Effector CD8-positive, alpha-beta T cell (primary cell): Measurements from ENCODE around the gene ZDHHC21.

Experiments used
- DNase-seq: peaks from one replicate; lab custom pipeline; 2025; lab: John Stamatoyannopoulos, UW
- total RNA-seq, 4 experiments: gene quantifications; one replicate each; lab custom pipeline; 2026; lab: John Stamatoyannopoulos, UW

Gene ZDHHC21, protein sequence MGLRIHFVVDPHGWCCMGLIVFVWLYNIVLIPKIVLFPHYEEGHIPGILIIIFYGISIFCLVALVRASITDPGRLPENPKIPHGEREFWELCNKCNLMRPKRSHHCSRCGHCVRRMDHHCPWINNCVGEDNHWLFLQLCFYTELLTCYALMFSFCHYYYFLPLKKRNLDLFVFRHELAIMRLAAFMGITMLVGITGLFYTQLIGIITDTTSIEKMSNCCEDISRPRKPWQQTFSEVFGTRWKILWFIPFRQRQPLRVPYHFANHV
- 11.8 to 19.2 (median 17.8) reads per million in 4 experiments for total RNA-seq

DNA sequence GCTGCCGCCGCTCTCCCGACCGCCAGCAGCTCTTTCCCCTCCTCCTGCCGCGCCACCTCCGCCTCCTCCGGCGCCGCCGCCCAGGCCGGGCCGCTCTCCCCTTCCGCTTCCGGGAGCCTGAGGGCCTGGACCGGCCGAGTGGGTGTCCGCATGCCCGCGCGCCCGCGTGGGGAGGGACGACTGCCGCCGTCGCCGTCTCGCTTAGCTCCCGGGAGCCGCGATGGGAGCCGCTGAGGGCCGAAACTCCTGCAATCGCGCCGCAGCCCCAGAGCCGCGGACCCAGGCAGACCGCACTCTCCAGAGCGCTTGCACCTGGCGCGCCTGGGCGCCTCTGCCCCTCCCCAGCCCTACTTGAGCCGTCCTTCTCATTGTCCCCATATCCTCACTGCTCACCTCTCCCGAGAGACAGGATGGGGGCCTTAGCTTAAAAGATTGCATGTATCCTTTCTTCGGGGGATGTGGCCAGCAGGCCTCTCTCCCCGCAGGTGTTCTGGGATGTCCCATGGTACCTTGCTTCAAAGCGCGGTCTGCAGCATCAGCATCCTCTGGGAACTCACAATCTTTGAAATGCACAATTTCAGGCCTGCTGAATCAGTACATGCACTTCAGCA is at the start of gene ZDHHC21:
TSS of gene ZDHHC21 (minus strand) at position 182 of the 611 bp plus-strand sequence. CDS start 19,092 bp downstream, outside the sequence.
- DNase-seq = no peak

DNA sequence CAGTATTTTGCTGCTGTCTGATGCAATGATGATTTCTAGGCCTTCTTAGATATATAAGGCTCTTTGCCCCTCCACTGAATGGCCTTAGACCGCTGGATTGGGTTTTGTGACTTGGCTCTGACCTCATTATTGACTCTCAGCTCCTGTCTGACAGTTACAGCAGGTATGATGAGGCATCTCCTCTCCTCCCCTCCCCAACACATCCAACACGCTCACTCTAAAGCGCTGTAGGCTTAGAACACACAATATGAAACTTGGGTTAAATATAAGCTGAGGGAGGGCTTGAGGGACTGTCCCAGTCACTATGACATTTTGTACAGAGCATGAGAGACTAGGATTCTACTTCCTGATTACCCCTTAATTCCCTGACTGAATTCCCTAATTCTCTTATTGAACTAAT is 48.1 kb upstream of the ZDHHC21 start:
- no peak for DNase-seq

DNA sequence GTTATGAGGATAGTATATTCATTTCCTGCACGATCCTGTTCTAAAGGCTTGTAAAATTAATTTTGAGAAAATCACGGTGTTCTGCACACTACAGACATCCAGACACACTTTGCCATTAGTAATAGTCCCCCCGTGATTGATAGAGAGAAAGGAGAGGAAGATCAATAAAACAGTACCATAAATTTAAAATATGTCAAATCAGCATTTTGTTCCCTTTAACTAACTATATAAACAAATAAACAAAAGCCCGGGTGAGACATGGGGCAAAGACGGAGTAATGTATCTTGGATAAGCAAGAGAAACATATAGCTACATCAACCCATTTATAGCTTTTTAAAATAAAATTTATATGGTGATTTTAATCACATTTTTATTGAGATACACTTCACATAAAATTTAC is 39.9 kb upstream of the ZDHHC21 start:
- DNase-seq = no peak

DNA sequence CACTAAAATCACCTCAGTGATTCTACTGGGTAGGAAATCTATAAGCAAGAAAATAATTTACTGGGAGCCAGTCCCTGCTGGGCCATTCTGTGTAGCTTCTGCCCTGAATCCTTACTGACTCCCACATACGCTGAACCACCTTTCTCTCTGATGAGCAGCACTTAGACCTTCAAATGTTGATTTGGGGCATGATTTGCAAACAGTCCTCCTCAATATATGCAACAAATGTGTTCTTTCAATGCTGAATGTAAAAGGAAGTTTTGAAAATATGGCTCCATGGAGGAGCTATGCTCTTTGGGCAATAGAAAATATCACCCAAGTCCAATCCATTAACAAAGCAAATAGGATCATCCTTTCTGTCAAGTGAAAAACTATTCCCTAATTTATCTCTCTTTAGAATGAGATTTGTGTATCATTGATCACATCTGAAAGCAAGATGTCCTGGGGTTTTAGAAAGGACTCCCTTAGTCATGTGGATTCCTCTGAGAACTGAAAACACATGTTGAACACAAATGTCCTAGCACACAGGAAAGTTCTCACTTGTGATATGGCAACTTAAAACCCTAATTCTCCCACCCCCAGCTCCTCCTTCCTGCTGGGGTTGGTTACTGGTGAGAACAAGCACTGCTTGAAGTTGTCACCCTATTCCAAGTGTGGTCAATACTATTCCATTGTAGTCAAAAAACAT is 38.2 kb upstream of the ZDHHC21 start:
- no peak for DNase-seq

DNA sequence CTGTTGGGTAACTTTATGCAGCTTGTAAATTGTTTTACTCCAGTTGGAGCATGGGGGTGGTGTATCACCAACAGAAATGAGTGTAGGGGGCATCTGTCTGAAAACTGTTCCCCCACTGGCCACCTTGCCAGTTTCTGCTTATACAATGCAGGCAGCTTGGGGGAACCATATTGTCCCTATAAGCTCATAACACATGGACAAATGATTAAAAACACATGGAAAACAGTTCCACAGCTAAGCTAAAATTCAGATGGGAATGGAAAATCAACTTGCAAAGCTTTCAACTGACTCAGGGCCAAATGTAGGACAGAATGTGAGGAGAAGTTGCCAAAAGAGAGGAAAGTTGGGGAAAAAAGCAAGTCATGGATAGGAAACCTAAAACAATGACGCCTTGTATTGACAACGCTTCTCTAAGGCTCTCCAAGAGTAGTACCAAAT is 37.2 kb upstream of the ZDHHC21 start:
- no peak for DNase-seq

DNA sequence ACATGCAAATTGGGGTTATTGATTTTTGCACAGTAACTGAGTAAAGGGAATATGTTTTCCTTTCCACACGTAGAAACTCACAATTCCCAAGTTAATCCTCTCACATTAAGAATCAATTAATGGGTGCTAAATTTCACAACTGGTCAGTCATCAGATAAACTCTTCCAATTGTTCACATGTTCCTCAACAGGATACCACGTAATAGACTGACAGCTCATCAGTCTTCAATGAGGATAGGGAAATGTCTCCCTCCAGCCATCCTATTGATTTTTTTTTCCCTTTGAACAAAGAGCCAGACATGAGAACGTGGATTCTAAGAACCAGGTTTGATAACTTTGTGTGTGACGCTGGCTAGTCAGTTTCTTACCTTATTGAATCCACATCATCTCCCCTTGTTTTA is 30.1 kb upstream of the ZDHHC21 start:
- no peak for DNase-seq

DNA sequence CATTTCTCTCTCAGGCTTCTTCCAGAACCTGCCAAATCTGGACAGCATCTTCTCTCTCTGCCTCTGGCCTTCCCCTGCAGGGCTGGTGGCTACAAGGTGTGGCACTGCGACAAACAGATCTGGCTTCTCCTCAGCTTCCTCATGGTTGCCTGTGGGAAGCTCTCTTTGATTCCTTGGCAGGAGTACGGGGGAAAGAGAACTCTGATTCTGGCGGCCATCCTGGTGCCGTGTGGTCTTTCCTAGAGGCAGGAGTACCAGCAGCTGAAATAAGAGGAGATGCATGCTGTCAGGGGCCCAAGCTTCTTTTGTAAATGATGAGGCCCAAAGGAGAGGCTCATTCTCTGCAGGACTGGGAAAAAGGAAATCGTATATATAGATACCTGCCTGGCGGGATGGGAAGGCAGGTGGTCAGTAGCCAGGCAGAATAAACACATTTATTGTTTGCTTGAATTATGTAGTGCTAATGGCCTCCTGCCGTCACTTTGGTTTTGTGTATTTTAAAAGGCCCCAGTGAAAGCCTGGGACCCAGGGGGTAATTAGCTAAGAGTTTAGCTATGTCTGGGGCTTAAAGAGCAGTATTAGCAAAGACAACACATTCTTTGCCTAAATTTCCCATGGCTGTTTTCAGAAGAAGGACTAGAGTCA is 29.3 kb upstream of the ZDHHC21 start, which contains the start of gene CER1:
TSS of gene CER1 (minus strand) at position 343 of the 645 bp plus-strand sequence. CDS start at position 282, 61 bp downstream.
- DNase-seq = no peak

DNA sequence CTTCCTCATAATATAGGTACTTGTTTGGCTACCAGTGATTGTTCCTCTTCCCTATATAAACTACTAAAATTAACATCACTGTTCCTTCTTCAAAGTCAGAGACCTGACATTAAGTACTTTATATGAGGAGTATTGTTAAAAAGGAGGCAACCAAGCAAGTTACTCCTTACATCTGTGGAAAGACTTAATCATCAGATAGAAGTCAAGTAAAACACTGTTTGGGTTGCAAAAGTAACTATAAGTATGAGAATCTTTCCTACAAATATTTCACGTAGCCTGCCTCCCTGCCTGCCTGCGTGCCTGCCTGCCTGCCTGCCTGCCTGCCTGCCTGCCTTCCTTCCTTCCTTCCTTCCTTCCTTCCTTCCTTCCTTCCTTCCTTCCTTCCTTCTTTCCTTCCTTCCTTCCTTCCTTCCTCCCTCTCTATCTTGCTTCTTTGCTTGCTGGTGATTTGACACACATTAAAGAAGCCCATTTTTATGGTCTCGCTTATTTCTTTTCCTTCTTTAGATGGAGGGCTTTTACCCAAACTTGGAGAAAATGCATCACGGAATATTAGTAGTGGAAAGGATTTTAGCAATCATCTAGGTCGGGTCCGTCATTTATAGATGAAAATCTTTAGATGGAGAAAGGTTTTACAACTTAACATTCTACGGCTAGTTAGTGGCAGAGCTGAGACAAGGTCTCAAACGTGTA is 26.1 kb upstream of the ZDHHC21 start:
- no peak for DNase-seq

DNA sequence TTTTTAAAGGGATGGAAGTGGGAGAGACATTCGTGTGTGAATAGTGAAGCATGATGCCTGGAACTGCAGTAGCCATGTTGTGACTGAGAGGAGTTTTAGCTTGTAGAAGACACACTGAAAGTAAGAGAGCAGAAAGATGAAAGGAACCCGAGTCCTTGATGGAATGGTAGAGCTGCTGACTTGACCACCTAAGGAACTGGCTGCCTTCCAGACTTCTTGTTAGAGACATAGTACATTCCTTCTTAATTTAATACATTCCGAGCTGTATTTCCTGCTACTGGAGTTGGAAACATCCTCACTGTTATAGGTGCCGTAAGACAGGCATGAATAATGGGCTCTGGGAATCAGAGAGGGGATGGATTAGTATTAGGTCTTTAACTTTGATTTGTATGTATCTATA is 21.9 kb upstream of the ZDHHC21 start:
- no peak for DNase-seq

DNA sequence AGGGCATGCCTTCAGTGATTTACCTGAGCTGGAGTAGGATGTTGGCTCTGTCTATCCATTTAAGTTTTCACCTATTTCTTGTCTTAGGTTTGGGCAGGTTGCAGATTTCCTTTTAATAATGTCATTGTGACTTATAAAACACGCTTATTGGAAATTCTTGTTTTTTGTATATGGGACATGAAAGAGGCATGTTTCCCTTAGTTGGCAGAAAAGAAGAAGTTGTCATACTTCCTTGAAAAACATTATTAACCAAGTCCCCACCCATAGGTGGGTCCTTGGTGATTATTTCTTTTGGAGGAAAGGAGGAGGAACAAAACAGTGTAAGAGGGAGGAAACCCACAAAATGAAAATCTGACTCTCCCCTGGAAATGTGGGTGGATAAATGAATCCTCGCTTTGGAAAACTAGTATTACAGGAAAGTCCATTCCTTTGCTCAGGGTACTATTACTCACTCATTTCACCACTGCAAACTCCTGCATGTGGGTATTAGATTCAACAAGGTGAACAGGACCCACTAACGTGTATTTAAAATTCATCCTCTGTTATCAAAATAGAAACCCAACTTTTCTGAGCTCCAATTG is 20.0 kb upstream of the ZDHHC21 start:
- DNase-seq = no peak

DNA sequence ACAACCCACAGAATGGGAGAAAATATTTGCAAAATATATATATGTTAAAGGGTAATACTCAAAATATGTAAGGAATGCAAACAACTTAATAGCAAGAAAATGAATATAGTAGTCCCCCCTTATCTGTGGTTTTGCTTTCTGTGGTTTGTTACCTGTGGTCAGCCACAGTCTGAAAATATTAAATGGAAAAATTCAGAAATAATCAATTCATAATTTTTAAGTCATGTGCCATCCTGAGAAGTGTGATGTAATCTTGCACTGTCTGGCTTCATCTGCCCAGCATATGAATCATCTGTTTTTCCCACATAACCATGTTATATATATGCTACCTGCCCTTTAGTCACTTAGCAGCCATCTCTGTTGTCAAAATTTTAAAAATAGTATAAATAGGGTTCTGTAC is 17.6 kb upstream of the ZDHHC21 start:
- no peak for DNase-seq

DNA sequence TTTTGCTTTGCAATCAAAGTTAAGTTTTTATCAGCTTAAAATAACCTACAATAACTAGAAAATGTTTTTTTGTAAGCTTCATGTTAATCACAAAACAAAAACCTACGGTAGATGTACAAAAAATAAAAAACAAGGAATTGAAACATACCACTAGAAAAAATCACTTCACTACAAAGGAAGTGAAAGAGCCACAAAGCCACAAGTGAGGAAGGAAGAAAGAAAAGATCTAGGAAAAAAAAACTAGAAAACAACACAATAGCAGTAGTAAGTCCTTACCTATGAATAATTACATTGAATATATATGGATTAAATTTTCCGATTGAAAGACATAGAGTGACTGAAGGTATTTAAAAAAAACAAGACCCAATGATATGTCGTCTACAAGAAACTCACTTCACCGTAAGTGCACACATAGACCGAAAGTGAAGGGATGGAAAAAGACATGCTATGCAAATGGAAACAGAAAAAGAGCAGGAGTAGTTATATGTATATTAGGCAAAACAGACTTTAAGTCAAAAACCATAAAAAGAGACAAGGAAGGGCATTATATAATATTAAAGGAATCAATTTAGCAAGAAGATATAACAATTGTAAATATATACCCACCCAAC is 13.4 kb upstream of the ZDHHC21 start:
- DNase-seq = no peak

DNA sequence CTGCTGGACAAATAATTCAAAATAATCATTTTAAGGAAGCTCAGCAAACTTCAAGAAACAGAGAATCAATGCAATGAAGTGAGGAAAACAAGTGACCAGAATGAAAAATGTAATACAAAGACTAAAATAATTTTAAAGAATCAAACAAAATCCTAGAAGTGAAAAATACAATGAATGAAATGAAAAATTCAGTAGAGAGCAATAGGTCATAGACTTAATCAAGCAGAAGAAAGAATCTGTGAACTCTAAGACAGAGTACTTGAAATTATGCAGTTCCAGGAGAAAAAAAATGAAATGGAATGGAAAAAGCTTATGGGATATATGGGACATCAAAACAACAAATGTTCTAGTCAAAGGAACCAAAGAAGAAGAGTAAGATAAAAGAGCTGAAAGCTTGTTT is 11.8 kb upstream of the ZDHHC21 start:
- DNase-seq = no peak

DNA sequence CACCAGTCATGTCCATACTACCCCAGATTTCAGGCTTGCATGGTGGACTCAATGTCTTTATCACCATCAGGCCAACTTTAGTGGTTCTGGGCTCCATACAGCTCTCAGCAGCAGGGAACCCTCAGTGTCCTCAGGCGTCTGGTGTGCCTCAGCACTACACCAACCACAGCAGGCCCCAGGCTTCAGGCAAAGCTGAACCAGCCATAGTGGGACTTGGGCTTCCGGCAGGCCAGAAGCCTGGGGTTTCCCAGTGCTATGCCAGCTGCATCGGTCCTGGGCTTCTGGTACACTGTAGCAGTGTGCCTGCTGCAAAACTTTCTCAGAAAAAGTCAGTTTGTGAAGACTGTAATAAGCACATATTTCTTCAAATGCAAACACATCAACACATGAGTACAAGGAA is 11.0 kb upstream of the ZDHHC21 start:
- DNase-seq = no peak

DNA sequence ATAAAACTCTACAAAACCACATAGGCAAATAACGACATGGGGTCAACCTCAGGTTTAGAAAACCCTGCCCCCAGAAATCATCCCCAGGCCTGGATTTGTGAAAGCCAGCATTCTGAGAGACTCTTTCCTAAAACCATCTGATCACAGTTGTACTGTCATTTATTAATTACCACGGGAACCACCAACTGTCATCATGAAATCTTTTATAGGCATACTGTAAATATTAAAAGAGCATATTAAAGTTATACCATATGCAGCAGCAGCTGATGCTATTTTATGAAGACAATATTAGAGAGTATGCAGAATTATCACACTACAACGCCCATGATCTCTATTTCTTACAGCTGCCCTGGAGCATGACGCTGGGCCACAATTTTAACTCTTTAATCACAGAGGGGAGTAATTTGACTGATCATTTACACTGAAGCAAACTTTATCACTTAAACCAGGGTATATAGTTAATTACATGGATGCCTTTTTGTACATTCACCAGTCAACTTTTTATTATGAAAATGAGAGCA is 9.0 kb upstream of the ZDHHC21 start:
- no peak for DNase-seq

DNA sequence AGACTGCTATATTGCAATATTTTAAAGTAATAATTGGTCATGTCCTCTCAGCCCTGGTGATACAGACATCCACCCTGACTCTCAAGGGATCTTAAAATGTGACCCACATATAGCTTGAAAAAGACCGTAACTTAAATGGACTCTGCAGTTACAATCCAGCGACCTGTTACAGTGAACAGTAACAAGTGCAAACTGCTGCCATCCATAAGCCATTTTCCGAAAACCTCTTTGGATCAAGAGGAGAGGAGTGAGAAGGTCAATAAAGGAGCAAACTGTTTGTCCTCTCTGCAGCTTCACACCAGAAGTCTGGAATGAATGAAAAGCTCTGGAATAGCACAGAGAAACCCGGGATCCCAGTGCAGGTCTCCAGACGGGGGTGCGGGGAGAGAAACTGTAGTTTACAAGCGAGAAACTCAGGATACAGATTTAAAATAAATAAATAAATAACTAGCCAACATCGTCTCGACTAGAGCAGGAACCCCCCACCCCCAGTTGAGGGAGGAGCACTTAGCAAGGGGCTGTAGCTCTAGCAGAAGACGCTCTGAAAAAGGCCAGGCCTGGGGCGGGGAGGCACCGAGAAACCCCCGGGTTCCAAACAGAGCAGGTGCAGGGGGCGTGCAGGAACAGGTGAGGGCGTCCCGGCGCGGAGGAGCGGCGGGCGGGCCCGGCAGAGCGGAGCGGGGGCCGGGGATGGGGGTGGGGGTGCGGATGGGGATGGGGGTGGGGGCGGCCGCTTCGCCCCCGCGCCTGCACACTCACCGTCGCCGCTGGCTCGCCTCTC is 572 bp downstream of the ZDHHC21 start:
- DNase-seq = no peak

DNA sequence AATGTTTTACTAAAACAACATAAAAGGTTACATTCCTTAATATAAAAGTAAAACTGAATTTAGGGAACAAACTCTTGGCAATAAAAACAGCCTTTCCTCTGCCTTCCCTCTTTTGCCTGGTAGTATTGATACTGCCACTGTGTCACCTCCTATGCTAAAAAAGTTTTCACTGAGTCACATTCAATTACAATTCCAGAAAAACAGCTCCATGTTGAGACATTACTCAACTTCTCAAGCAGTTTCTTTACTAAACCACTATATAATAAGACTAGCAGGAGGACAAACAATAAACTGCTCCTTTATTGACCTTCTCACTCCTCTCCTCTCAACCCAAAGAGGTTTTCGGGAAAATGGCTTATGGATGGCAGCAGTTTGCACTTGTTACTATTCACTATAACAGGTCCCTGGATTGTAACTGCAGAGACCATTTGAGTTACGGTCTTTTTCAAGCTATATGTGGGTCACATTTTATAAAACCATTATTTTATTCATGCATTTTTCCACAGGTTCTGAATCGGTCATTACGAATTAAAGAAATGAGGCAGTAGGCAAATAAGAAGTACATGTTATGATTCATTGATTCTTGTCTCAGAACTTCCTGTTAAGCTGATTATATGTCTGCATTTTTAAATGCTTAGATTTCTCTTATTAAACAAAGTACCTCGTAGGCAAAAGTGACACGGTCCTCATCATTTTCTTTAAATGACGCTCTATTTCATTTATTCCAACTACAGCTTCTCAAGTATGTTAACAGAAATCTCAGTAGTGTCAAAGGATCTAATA is 2.1 kb downstream of the ZDHHC21 start:
- DNase-seq = no peak

DNA sequence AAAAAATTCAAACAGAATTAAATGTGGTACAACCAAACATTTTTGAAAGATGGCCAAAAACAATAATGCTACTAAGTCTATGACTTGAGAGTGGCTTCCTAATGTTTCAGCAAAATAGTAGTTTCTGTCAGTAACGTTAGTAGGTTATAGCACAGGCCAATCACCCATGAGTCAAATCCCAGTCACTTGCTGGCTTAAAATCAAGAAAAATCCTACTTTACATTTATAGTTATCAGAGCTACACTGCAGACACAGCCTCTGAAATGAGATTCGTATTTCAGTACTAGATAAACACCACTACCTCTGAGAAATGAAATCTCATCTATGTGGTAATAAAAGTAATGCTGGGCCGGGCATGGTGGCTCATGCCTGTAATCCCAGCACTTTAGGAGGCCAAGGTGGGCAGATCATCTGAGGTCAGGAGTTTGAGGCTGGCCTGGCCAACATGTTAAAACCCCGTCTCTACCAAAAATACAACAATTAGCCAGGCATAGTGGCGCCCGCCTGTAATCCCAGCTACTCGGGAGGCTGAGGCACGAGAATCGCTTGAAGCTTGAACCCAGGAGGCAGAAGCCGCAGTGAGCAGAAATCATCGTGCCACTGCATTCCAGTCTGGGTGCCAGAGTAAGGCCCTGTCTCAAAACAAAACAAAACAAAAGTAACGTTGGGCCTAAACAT is 6.1 kb downstream of the ZDHHC21 start:
- no peak for DNase-seq

DNA sequence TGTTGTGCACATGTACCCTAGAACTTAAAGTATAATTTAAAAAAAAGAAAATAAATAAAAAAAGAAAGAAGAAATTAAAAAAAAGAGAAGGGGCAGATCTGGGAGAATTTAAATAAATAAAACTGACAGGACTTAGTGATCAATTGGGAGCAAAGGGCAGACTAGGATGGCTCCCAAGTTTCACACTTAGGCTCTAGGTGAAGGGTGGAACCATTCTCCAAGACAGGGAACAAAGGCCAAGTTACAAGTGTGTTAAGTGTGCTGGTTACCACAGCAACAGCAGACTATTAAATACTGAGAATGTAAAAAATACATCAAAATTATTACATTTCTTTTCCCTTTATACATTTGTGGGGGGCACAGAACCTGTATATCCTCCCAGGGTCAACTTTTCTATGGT is 7.1 kb downstream of the ZDHHC21 start:
- DNase-seq = no peak
